IMR-90 (cell line): ENCODE results near the gene CLIC1.

Source experiments
- BHLHE40 ChIP-seq: fragments of 150-350 bp; IDR thresholded peaks from 2 replicates; pipeline ENCODE4 v1.6.1; 2016; ENCODE audit warnings: mild to moderate bottlenecking, low read depth, low read length
- CEBPB ChIP-seq: IDR thresholded peaks from 2 replicates; pipeline ENCODE4 v1.6.1; 2012; ENCODE audit warnings: low read depth, low read length, improper control_type of control experiment
- CHD1 ChIP-seq: IDR thresholded peaks from 2 replicates; pipeline ENCODE4 v1.6.1; 2012; ENCODE audit warnings: low read depth, low read length, improper control_type of control experiment
- CTCF ChIP-seq: conservative IDR thresholded peaks from 2 replicates; pipeline ENCODE4 v1.5.1; 2012; ENCODE audit warnings: mild to moderate bottlenecking, low read depth, low read length, improper control_type of control experiment
- FOS ChIP-seq: fragments of 150-350 bp; IDR thresholded peaks from 2 replicates; pipeline ENCODE4 v1.6.1; 2016; ENCODE audit warnings: low read depth, low read length
- MAFK ChIP-seq: IDR thresholded peaks from 2 replicates; pipeline ENCODE4 v1.6.1; 2012; ENCODE audit warnings: low read depth, low read length, improper control_type of control experiment
- POLR2A ChIP-seq: IDR thresholded peaks from 2 replicates; pipeline ENCODE4 v1.6.1; 2012; ENCODE audit warnings: mild to moderate bottlenecking, low read depth, low read length
- RFX5 ChIP-seq: IDR thresholded peaks from 2 replicates; pipeline ENCODE4 v1.8.0; 2012; ENCODE audit warnings: low read depth, mild to moderate bottlenecking, low read length, moderate library complexity
- USF2 ChIP-seq: fragments of 150-350 bp; IDR thresholded peaks from 2 replicates; pipeline ENCODE4 v1.6.1; 2017; ENCODE audit warnings: mild to moderate bottlenecking, antibody characterized with exemption, low read length, low read depth

- TF ChIP-seq USF2 (no peak), CTCF (no peak), MAFK (no peak), CEBPB (no peak), POLR2A (no peak), FOS (no peak), RFX5 (no peak), BHLHE40 (no peak), CHD1 (no peak)
Observed at GRCh38 chr6:31744422-31744821, 8.1 kb upstream of the CLIC1 start.
